OCI-LY3 (cell line): ENCODE results near the gene IMMP2L.

ENCODE experiments used
- H2AFZ ChIP-seq: fragments of 200-600, 300-600 bp; shearing (Covaris generic); 2 replicates; pipeline ENCODE4 v1.6.0; 2014; ENCODE audit warnings: antibody characterized with exemption, low read depth, low read length
- H3K27ac ChIP-seq: fragments of 200-600, 300-600 bp; sonication (generic); 2 replicates; pipeline ENCODE4 v1.5.1; 2014; ENCODE audit warnings: mild to moderate bottlenecking, low read length, moderate library complexity, mixed read lengths
- H3K27me3 ChIP-seq: fragments of 200-600, 300-600 bp; sonication (generic); 2 replicates; pipeline ENCODE4 v1.6.1; 2014; ENCODE audit warnings: low read depth, low read length, mixed read lengths
- H3K36me3 ChIP-seq: fragments of 200-600, 300-600 bp; sonication (generic); replicated peaks from 2 replicates; pipeline ENCODE3; 2014; ENCODE audit warnings: low read depth, low read length, mixed read lengths
- H3K4me1 ChIP-seq: fragments of 300-600, 200-600 bp; sonication (generic); 2 replicates; pipeline ENCODE4 v1.6.1; 2014; ENCODE audit warnings: low read length, mixed read lengths
- H3K4me2 ChIP-seq: fragments of 200-600, 300-600 bp; sonication (generic); 2 replicates; pipeline ENCODE4 v1.6.1; 2014; ENCODE audit warnings: low read length, mixed read lengths
- H3K4me3 ChIP-seq: fragments of 300-600, 200-600 bp; sonication (generic); 2 replicates; pipeline ENCODE4 v1.5.1; 2014; ENCODE audit warnings: antibody characterized with exemption, mild to moderate bottlenecking, low read length, moderate library complexity
- H3K79me2 ChIP-seq: fragments of 300-600, 200-600 bp; shearing (Covaris generic); 2 replicates; pipeline ENCODE4 v1.6.1; 2014; ENCODE audit warnings: mild to moderate bottlenecking, low read length, mixed read lengths
- H3K9ac ChIP-seq: fragments of 300-600, 200-600 bp; shearing (Covaris generic); 2 replicates; pipeline ENCODE4 v1.6.0; 2014; ENCODE audit warnings: mild to moderate bottlenecking, low read length, moderate library complexity
- H3K9me3 ChIP-seq: fragments of 200-600, 300-600 bp; shearing (Covaris generic); 2 replicates; pipeline ENCODE4 v1.6.1; 2014; ENCODE audit warnings: low read length, mixed read lengths; ENCODE audit not compliant: insufficient read depth
- H4K20me1 ChIP-seq: fragments of 200-600, 300-600 bp; sonication (generic); 2 replicates; pipeline ENCODE4 v1.6.1; 2016; ENCODE audit warnings: low read length, mixed read lengths; ENCODE audit not compliant: insufficient read depth
- CTCF ChIP-seq: fragments of 200-600, 300-600 bp; sonication (generic); IDR thresholded peaks from 2 replicates; pipeline ENCODE4 v1.5.1; 2014; ENCODE audit warnings: antibody characterized with exemption, low read length, low read depth
- EZH2phosphoT487 ChIP-seq: fragments of 200-600 bp; shearing (Covaris generic); IDR thresholded peaks from 2 replicates; pipeline ENCODE4 v1.6.1; 2018; ENCODE audit warnings: antibody characterized with exemption, mixed run types, low read depth

The IMMP2L gene

DNA sequence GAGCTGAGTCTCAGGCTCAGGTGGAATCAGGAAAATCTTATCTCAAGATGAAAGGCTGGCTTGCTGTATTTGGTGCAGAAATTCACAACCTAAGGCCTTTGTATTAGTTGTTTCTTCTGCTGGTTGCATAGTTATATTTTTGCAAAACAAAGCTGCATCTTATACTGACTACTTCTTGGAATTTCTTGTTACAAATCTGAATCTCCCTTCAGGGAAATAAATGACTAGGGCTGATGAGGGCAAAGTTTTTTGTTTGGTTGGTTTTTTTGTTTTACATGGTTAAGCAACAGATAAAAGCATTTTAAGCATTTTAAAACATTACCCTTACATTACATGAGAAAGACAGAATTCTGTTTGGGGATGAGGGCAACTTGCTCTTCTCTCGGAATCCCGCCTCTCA is 485.3 kb downstream of the IMMP2L start:
- H3K36me3 ChIP-seq: no peaks in the 10 kb centered on the region
- H3K4me2 ChIP-seq: no peak overlapping the region
- no peak overlapping the region for H3K27ac ChIP-seq
- TF ChIP-seq EZH2phosphoT487 (no peak), CTCF (no peak)
- no peak overlapping the region for H2AFZ ChIP-seq
- peaks cover 21% of the 10 kb centered on the region for H3K4me1 ChIP-seq
- no peak overlapping the region for H3K9ac ChIP-seq
- H3K9me3 ChIP-seq: no peaks in the 10 kb centered on the region
- H3K27me3 ChIP-seq: peaks cover 4% of the 10 kb centered on the region
- no peaks in the 10 kb centered on the region for H3K79me2 ChIP-seq
- no peak overlapping the region for H3K4me3 ChIP-seq
- H4K20me1 ChIP-seq: no peaks in the 10 kb centered on the region

GRCh38 chr7:111076205-111076604 is 486.1 kb downstream of the IMMP2L start:
- Histone ChIP-seq H4K20me1 (no peaks in the 10 kb centered on the region), H3K36me3 (no peaks in the 10 kb centered on the region), H3K9me3 (no peaks in the 10 kb centered on the region), H3K4me2 (no peak overlapping the region), H3K27ac (no peak overlapping the region), H3K9ac (no peak overlapping the region), H3K4me3 (no peak overlapping the region), H3K79me2 (no peaks in the 10 kb centered on the region), H2AFZ (no peak overlapping the region), H3K27me3 (no peaks in the 10 kb centered on the region), H3K4me1 (peaks cover 17% of the 10 kb centered on the region)
- no peak for TF ChIP-seq EZH2phosphoT487
- TF ChIP-seq CTCF: no peak

GRCh38 chr7:111075498-111075897 is 486.8 kb downstream of the IMMP2L start:
- TF ChIP-seq CTCF (no peak), EZH2phosphoT487 (no peak)
- Histone ChIP-seq H3K36me3 (no peaks in the 10 kb centered on the region), H3K27me3 (no peaks in the 10 kb centered on the region), H3K27ac (no peak overlapping the region), H3K9me3 (no peaks in the 10 kb centered on the region), H3K4me2 (no peak overlapping the region), H3K9ac (no peak overlapping the region), H3K79me2 (no peaks in the 10 kb centered on the region), H2AFZ (no peak overlapping the region), H3K4me3 (no peak overlapping the region), H3K4me1 (peaks cover 13% of the 10 kb centered on the region), H4K20me1 (no peaks in the 10 kb centered on the region)

DNA sequence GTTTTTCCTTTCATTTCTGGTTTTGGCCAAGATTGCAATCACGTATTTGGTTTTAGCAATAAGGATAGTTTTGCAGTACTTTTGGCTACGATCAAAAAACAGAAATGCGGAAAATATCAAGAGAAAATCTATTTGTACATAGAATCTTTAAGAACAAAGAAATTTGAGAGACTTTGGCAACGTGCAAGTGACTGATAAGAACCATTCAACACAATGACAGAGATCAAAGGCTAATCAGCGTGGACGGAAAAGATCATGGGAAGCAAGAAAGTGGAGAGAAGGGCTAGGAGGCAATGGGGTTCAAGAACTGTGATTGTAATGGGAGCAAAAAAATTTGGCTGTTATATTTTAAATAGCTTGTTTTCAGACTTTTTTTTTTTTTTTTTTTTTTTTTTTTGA is 487.5 kb downstream of the IMMP2L start:
- Histone ChIP-seq H2AFZ (no peak overlapping the region), H3K27ac (no peak overlapping the region), H4K20me1 (no peaks in the 10 kb centered on the region), H3K4me2 (no peak overlapping the region), H3K9me3 (no peaks in the 10 kb centered on the region), H3K36me3 (no peaks in the 10 kb centered on the region), H3K79me2 (no peaks in the 10 kb centered on the region), H3K27me3 (no peaks in the 10 kb centered on the region), H3K9ac (no peak overlapping the region), H3K4me3 (no peak overlapping the region), H3K4me1 (peaks cover 12% of the 10 kb centered on the region)
- TF ChIP-seq EZH2phosphoT487: no peak
- TF ChIP-seq CTCF: no peak
